KMS-11 (cell line): ENCODE measurements around the gene LRRC8A.

Source experiments
- H2AFZ ChIP-seq: fragments of 200-600 bp; sonication (generic); 2 replicates; pipeline ENCODE4 v1.6.1; 2016; ENCODE audit warnings: antibody characterized with exemption, mixed run types, low read depth
- H3K27ac ChIP-seq: fragments of 200-600 bp; sonication (generic); 2 replicates; pipeline ENCODE4 v1.6.1; 2016; ENCODE audit warnings: mild to moderate bottlenecking, mixed run types
- H3K27me3 ChIP-seq: fragments of 200-600 bp; sonication (generic); 2 replicates; pipeline ENCODE4 v1.6.1; 2017; ENCODE audit warnings: mild to moderate bottlenecking, low read depth, mixed run types, moderate library complexity; ENCODE audit not compliant: insufficient read depth
- H3K36me3 ChIP-seq: fragments of 200-600 bp; sonication (generic); 2 replicates; pipeline ENCODE4 v1.6.1; 2017; ENCODE audit warnings: mild to moderate bottlenecking, mixed run types; ENCODE audit not compliant: insufficient read depth
- H3K4me1 ChIP-seq: fragments of 200-600 bp; sonication (generic); 2 replicates; pipeline ENCODE4 v1.6.1; 2016; ENCODE audit warnings: mild to moderate bottlenecking, low read depth, mixed run types; ENCODE audit not compliant: poor library complexity, severe bottlenecking
- H3K4me2 ChIP-seq: fragments of 200-600 bp; sonication (generic); 2 replicates; pipeline ENCODE4 v1.7.0; 2016; ENCODE audit warnings: mild to moderate bottlenecking, mixed run types
- H3K4me3 ChIP-seq: fragments of 200-600 bp; sonication (generic); IDR thresholded peaks from 2 replicates; pipeline ENCODE4 v1.6.1; 2017; ENCODE audit warnings: low read depth, low read length, mixed read lengths; ENCODE audit not compliant: insufficient read depth
- H3K79me2 ChIP-seq: fragments of 200-600 bp; sonication (generic); 2 replicates; pipeline ENCODE4 v1.6.1; 2016; ENCODE audit warnings: low read depth, mixed run types; ENCODE audit not compliant: insufficient read depth
- H3K9ac ChIP-seq: fragments of 200-600 bp; sonication (generic); 2 replicates; pipeline ENCODE4 v1.6.1; 2016; ENCODE audit warnings: mild to moderate bottlenecking, mixed run types
- H4K20me1 ChIP-seq: fragments of 200-600 bp; sonication (generic); 2 replicates; pipeline ENCODE4 v1.6.1; 2016; ENCODE audit warnings: mild to moderate bottlenecking, mixed run types; ENCODE audit not compliant: insufficient read depth
- CTCF ChIP-seq: fragments of 200-600 bp; sonication (generic); conservative IDR thresholded peaks from 2 replicates; pipeline ENCODE4 v1.6.1; 2017; ENCODE audit warnings: low read depth, mild to moderate bottlenecking, antibody characterized with exemption, low read length, moderate library complexity, mixed read lengths

Gene LRRC8A

GRCh38 chr9:128887049-128887448, 5.1 kb downstream of the LRRC8A start:
- H4K20me1 ChIP-seq: no peaks in the 10 kb centered on the region
- H3K4me3 ChIP-seq: no peak overlapping the region
- H3K79me2 ChIP-seq: peaks cover 27% of the 10 kb centered on the region; the same call in 1 of the 2 replicates

GRCh38 chr9:128887914-128888350, 6.0 kb downstream of the LRRC8A start:
- Histone ChIP-seq H3K4me3 (no peak overlapping the region), H3K9ac (no peak overlapping the region), H2AFZ (no peak overlapping the region), H3K27me3 (no peaks in the 10 kb centered on the region), H4K20me1 (no peaks in the 10 kb centered on the region), H3K4me2 (no peak overlapping the region), H3K79me2 (peaks cover 18% of the 10 kb centered on the region; the same call in 1 of the 2 replicates), H3K4me1 (peaks cover 10% of the 10 kb centered on the region), H3K27ac (no peak overlapping the region), H3K36me3 (no peaks in the 10 kb centered on the region)
- TF ChIP-seq CTCF: no peak

More at GRCh38 chr9:128887049-128887448, 5.1 kb downstream of the LRRC8A start:
- no peak overlapping the region for H3K9ac ChIP-seq
- TF ChIP-seq CTCF: no peak
- no peak overlapping the region for H2AFZ ChIP-seq
- H3K27me3 ChIP-seq: no peaks in the 10 kb centered on the region
- H3K4me1 ChIP-seq: peaks cover 10% of the 10 kb centered on the region
- no peak overlapping the region for H3K27ac ChIP-seq
- no peak overlapping the region for H3K4me2 ChIP-seq
- H3K36me3 ChIP-seq: no peaks in the 10 kb centered on the region

- Histone ChIP-seq H3K4me3 (no peak overlapping the region), H3K4me2 (no peak overlapping the region)
- TF ChIP-seq CTCF: no peak
Observed at GRCh38 chr9:128891321-128892220, 9.6 kb downstream of the LRRC8A start.

GRCh38 chr9:128892221-128892921, 10.4 kb downstream of the LRRC8A start:
- H4K20me1 ChIP-seq: no peaks in the 10 kb centered on the region
- H3K27me3 ChIP-seq: no peaks in the 10 kb centered on the region
- H3K4me1 ChIP-seq: peaks cover 8% of the 10 kb centered on the region
- no peak overlapping the region for H3K27ac ChIP-seq
- H3K4me2 ChIP-seq: no peak overlapping the region
- H3K4me3 ChIP-seq: no peak overlapping the region
- H3K36me3 ChIP-seq: no peaks in the 10 kb centered on the region; the same call in 1 of the 2 replicates
- H2AFZ ChIP-seq: no peak overlapping the region
- no peak overlapping the region for H3K9ac ChIP-seq
- TF ChIP-seq CTCF: no peak
- no peaks in the 10 kb centered on the region; the same call in 1 of the 2 replicates for H3K79me2 ChIP-seq

More at GRCh38 chr9:128891321-128892220, 9.6 kb downstream of the LRRC8A start:
- peaks cover 8% of the 10 kb centered on the region for H3K4me1 ChIP-seq
- no peak overlapping the region for H2AFZ ChIP-seq
- H3K27me3 ChIP-seq: no peaks in the 10 kb centered on the region
- no peak overlapping the region for H3K9ac ChIP-seq
- no peaks in the 10 kb centered on the region for H4K20me1 ChIP-seq
- H3K79me2 ChIP-seq: no peaks in the 10 kb centered on the region; the same call in 1 of the 2 replicates
- H3K27ac ChIP-seq: no peak overlapping the region
- H3K36me3 ChIP-seq: no peaks in the 10 kb centered on the region; the same call in 1 of the 2 replicates
